ENCODE measurements around the gene SHQ1.
"Not testable (repeated sequence)": the region's sequence is repeated elsewhere in the genome, so short reads cannot be mapped to it uniquely, and the experiment has no call there.

The SHQ1 gene

DNA sequence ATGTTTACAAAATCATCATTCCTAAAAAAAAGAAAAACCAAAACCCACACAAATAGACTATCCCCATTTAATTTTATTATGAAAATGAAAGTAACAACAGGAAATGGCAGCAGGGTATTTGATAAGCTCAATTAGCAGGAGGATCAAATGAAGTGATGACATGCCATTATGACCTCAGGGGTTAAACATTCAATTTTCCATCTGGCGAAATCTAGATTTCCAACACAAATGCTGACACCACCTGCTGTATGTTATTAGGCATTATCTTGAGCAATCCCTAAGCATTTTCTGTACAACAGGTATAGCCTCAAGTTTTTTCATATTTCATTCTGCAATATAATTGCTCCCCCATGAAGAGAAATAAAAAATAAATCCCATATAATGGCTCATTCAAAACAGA, 57.1 kb downstream of the SHQ1 start:
- Histone ChIP-seq H3K9me2 (ENCODE audit: low read depth, low read length) (no peaks in the 10 kb centered on the region), H3K4me3 (ENCODE audit: low read depth, low read length, poor library complexity, severe bottlenecking) (no peak overlapping the region), H4K20me1 (ENCODE audit: insufficient read depth, low read length) (no peaks in the 10 kb centered on the region), H2AFZ (ENCODE audit: low read length) (no peak overlapping the region), H3K4me2 (ENCODE audit: low read length) (no peak overlapping the region), H3K9me3 (ENCODE audit: low read length) (no peaks in the 10 kb centered on the region), H3K79me2 (ENCODE audit: insufficient read depth, low read length) (no peaks in the 10 kb centered on the region), H3K4me1 (ENCODE audit: insufficient read depth, low read length, severe bottlenecking) (no peaks in the 10 kb centered on the region), H3K27me3 (ENCODE audit: insufficient read depth, low read length) (no peaks in the 10 kb centered on the region), H3K27ac (ENCODE audit: low read depth, low read length, poor library complexity, severe bottlenecking) (no peak overlapping the region), H3K36me3 (ENCODE audit: insufficient read depth, low read length) (peaks cover 25% of the 10 kb centered on the region), H3K9ac (ENCODE audit: low read length) (no peak overlapping the region), H3F3A (ENCODE audit: insufficient read depth, low read length) (no peaks in the 10 kb centered on the region)
- TF ChIP-seq EZH2 (IDR thresholded peaks at IDR 0.05; ENCODE audit: borderline replicate concordance, low read length): no peak
- TF ChIP-seq, protein P1, sequence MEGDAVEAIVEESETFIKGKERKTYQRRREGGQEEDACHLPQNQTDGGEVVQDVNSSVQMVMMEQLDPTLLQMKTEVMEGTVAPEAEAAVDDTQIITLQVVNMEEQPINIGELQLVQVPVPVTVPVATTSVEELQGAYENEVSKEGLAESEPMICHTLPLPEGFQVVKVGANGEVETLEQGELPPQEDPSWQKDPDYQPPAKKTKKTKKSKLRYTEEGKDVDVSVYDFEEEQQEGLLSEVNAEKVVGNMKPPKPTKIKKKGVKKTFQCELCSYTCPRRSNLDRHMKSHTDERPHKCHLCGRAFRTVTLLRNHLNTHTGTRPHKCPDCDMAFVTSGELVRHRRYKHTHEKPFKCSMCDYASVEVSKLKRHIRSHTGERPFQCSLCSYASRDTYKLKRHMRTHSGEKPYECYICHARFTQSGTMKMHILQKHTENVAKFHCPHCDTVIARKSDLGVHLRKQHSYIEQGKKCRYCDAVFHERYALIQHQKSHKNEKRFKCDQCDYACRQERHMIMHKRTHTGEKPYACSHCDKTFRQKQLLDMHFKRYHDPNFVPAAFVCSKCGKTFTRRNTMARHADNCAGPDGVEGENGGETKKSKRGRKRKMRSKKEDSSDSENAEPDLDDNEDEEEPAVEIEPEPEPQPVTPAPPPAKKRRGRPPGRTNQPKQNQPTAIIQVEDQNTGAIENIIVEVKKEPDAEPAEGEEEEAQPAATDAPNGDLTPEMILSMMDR (IDR thresholded peaks at IDR 0.05; ENCODE audit: low read length): no peak

DNA sequence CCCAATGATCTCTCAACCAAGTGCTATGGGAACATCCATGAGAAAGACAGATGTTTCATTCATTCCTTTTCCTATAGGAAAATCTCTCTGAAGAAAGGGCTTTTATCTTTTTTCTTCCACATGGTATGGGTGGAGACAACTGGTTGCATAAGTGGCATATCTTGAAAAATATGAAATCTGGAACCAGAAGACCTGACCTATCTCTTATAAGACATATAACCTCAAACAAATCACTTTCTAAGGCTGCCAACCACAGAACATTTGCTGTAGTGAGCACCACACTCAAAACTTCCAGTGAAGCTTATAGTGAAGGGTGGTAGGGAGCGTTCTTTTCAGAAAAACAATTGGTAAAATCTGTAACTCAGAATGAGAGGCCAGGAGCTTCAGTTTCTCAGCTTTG, 58.5 kb downstream of the SHQ1 start:
- no peak overlapping the region for H3K9ac ChIP-seq (ENCODE audit: low read length)
- no peaks in the 10 kb centered on the region for H4K20me1 ChIP-seq (ENCODE audit: insufficient read depth, low read length)
- H3K9me3 ChIP-seq (ENCODE audit: low read length): no peaks in the 10 kb centered on the region
- H3K79me2 ChIP-seq (ENCODE audit: insufficient read depth, low read length): no peaks in the 10 kb centered on the region
- H3K4me3 ChIP-seq (ENCODE audit: low read depth, low read length, poor library complexity, severe bottlenecking): no peak overlapping the region
- H3K9me2 ChIP-seq (ENCODE audit: low read depth, low read length): no peaks in the 10 kb centered on the region
- no peaks in the 10 kb centered on the region for H3K27me3 ChIP-seq (ENCODE audit: insufficient read depth, low read length)
- no peak overlapping the region for H3K27ac ChIP-seq (ENCODE audit: low read depth, low read length, poor library complexity, severe bottlenecking)
- no peak overlapping the region for H2AFZ ChIP-seq (ENCODE audit: low read length)
- no peak overlapping the region for H3K4me2 ChIP-seq (ENCODE audit: low read length)
- peaks cover 28% of the 10 kb centered on the region for H3K36me3 ChIP-seq (ENCODE audit: insufficient read depth, low read length)
- H3K4me1 ChIP-seq (ENCODE audit: insufficient read depth, low read length, severe bottlenecking): no peaks in the 10 kb centered on the region
- TF ChIP-seq EZH2 (IDR thresholded peaks at IDR 0.05; ENCODE audit: borderline replicate concordance, low read length): no peak
- TF ChIP-seq, protein P1 (IDR thresholded peaks at IDR 0.05; ENCODE audit: low read length): no peak
- no peaks in the 10 kb centered on the region for H3F3A ChIP-seq (ENCODE audit: insufficient read depth, low read length)

DNA sequence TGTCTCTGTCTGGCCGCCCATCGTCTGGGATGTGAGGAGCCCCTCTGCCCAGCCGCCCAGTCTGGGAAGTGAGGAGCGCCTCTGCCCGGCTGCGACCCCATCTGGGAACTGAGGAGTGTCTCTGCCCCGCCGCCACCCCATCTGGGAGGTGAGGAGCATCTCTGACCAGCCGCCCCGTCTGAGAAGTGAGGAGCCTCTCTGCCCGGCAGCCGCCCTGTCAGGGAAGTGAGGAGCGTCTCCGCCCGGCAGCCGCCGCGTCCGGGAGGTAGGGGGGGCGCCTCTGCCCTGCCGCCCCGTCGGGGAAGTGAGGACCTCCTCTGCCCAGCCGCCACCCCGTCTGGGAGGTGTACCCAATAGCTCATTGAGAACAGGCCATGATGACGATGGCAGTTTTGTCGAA, 60.0 kb downstream of the SHQ1 start:
- H4K20me1 ChIP-seq (ENCODE audit: insufficient read depth, low read length); H3K4me2 ChIP-seq (ENCODE audit: low read length); H3F3A ChIP-seq (ENCODE audit: insufficient read depth, low read length); H3K9ac ChIP-seq (ENCODE audit: low read length); H3K4me3 ChIP-seq (ENCODE audit: low read depth, low read length, poor library complexity, severe bottlenecking); H3K27me3 ChIP-seq (ENCODE audit: insufficient read depth, low read length); H3K4me1 ChIP-seq (ENCODE audit: insufficient read depth, low read length, severe bottlenecking); H3K9me2 ChIP-seq (ENCODE audit: low read depth, low read length); H2AFZ ChIP-seq (ENCODE audit: low read length); H3K27ac ChIP-seq (ENCODE audit: low read depth, low read length, poor library complexity, severe bottlenecking); H3K79me2 ChIP-seq (ENCODE audit: insufficient read depth, low read length); H3K9me3 ChIP-seq (ENCODE audit: low read length): not testable (repeated sequence)
- H3K36me3 ChIP-seq (ENCODE audit: insufficient read depth, low read length): peaks cover 32% of the 10 kb centered on the region

DNA sequence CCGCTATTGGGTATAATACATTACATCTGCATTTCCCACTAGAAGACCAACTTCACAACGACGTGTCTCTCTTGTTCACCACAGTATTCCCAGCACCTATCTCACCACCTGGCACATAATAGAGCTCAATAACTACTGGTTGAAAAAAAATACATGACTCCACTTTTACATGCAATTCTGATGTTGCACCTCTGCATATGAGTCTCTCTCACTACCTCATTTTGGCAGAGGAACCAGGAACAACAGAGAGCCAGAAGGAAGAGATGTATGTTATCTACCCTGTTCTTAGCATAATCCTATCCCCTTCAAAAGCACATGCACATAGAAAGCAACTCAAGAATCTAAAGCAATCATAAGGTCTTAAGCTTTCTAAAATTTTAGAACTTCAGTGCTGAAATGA, 61.6 kb downstream of the SHQ1 start:
- no peaks in the 10 kb centered on the region for H4K20me1 ChIP-seq (ENCODE audit: insufficient read depth, low read length)
- H2AFZ ChIP-seq (ENCODE audit: low read length): no peak overlapping the region
- no peak overlapping the region for H3K4me2 ChIP-seq (ENCODE audit: low read length)
- TF ChIP-seq, protein P1 (IDR thresholded peaks at IDR 0.05; ENCODE audit: low read length): no peak
- no peak for TF ChIP-seq EZH2 (IDR thresholded peaks at IDR 0.05; ENCODE audit: borderline replicate concordance, low read length)
- H3K4me3 ChIP-seq (ENCODE audit: low read depth, low read length, poor library complexity, severe bottlenecking): no peak overlapping the region
- H3K9me2 ChIP-seq (ENCODE audit: low read depth, low read length): no peaks in the 10 kb centered on the region
- H3K4me1 ChIP-seq (ENCODE audit: insufficient read depth, low read length, severe bottlenecking): no peaks in the 10 kb centered on the region
- H3K79me2 ChIP-seq (ENCODE audit: insufficient read depth, low read length): no peaks in the 10 kb centered on the region
- no peaks in the 10 kb centered on the region for H3K9me3 ChIP-seq (ENCODE audit: low read length)
- no peak overlapping the region for H3K27ac ChIP-seq (ENCODE audit: low read depth, low read length, poor library complexity, severe bottlenecking)
- H3F3A ChIP-seq (ENCODE audit: insufficient read depth, low read length): no peaks in the 10 kb centered on the region
- H3K9ac ChIP-seq (ENCODE audit: low read length): no peak overlapping the region
- peaks cover 22% of the 10 kb centered on the region; the same call in 1 of the 2 replicates for H3K36me3 ChIP-seq (ENCODE audit: insufficient read depth, low read length)
- no peaks in the 10 kb centered on the region for H3K27me3 ChIP-seq (ENCODE audit: insufficient read depth, low read length)
